Loucy (cell line): ENCODE measurements around the gene GLRX5.

Experiments used
- CTCF ChIP-seq: fragments of 200-600 bp; sonication (generic); conservative IDR thresholded peaks from 2 replicates; pipeline ENCODE4 v1.5.1; 2014; ENCODE audit warnings: mild to moderate bottlenecking, antibody characterized with exemption, low read length
- EZH2phosphoT487 ChIP-seq: fragments of 200-600 bp; IDR thresholded peaks from 2 replicates; pipeline ENCODE4 v1.6.1; 2018; ENCODE audit warnings: antibody characterized with exemption, mild to moderate bottlenecking, moderate library complexity, borderline replicate concordance

- TF ChIP-seq CTCF: no peak
- no peak for TF ChIP-seq EZH2phosphoT487
Measured at GRCh38 chr14:95523051-95523814, 11.6 kb upstream of the GLRX5 start.
